Sigmoid colon (tissue), 4 donors: ENCODE results near the gene CEP112.

ENCODE experiments used
- CTCF ChIP-seq, 4 experiments: fragments of 450-650 bp in 3 of 4; fragments of 200-600 bp in 1 of 4; IDR thresholded peaks; one replicate each; pipeline ENCODE4 v1.5.1; 2016 to 2019; ENCODE audit warnings: antibody characterized with exemption in 4 of 4, mild to moderate bottlenecking in 3 of 4, moderate library complexity in 2 of 4
- EP300 ChIP-seq, 4 donors: sonication (generic); formaldehyde crosslinking; IDR thresholded peaks; one replicate each; pipeline ENCODE4 v1.6.1; 2017; ENCODE audit warnings: antibody characterized with exemption in 4 of 4

GRCh38 chr17:66178642-66179041, 13.3 kb downstream of the CEP112 start:
- TF ChIP-seq CTCF (IDR thresholded peaks at IDR 0.05) (no peak), EP300 (IDR thresholded peaks at IDR 0.05) (no peak)
